Measurements from ENCODE around the gene ANTXR1. TPM values are rescaled to one million over a fixed set of nuclear protein-coding genes. Genes with fewer than 3 reads are reported as not detected.

Gene ANTXR1
- total and polyA plus RNA-seq, 2 experiments from 2014 or later, result 24.0 to 36.0 TPM

DNA sequence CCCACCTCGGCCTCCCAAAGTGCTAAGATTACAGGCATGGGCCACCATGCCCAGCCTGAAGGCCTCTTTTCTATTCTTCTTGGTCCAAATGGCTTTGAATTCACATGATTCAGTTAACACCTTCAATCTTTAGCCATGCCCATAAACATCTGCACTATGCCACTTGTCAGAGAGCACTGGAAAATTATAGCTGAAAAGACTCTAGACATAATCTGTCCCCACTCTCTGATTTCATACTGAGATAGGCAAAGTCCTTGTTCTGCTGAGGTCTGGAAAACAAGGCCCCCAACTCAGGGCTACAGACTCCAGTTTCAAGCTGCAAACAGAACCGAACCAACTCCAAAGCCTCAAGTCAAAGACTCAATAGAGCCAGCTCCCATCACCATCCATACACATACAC lies 170.7 kb downstream of the ANTXR1 start:
- TF ChIP-seq, protein P1, sequence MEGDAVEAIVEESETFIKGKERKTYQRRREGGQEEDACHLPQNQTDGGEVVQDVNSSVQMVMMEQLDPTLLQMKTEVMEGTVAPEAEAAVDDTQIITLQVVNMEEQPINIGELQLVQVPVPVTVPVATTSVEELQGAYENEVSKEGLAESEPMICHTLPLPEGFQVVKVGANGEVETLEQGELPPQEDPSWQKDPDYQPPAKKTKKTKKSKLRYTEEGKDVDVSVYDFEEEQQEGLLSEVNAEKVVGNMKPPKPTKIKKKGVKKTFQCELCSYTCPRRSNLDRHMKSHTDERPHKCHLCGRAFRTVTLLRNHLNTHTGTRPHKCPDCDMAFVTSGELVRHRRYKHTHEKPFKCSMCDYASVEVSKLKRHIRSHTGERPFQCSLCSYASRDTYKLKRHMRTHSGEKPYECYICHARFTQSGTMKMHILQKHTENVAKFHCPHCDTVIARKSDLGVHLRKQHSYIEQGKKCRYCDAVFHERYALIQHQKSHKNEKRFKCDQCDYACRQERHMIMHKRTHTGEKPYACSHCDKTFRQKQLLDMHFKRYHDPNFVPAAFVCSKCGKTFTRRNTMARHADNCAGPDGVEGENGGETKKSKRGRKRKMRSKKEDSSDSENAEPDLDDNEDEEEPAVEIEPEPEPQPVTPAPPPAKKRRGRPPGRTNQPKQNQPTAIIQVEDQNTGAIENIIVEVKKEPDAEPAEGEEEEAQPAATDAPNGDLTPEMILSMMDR (IDR thresholded peaks at IDR 0.05; ENCODE audit: low read depth, low read length), result no peak
- no peak overlapping the region for H3K27ac ChIP-seq
- H3K27me3 ChIP-seq, result no peaks in the 10 kb centered on the region
- H3K4me1 ChIP-seq (ENCODE audit: low read depth), result peaks cover 12% of the 10 kb centered on the region
- H3K4me3 ChIP-seq, result no peak overlapping the region
- H3K9me3 ChIP-seq (ENCODE audit: low read depth), result no peaks in the 10 kb centered on the region
- DNase-seq (ENCODE audit: low read depth in 1 of 2, low spot score in 1 of 2), result no peak
- peaks cover 9% of the 10 kb centered on the region for H3K36me3 ChIP-seq

DNA sequence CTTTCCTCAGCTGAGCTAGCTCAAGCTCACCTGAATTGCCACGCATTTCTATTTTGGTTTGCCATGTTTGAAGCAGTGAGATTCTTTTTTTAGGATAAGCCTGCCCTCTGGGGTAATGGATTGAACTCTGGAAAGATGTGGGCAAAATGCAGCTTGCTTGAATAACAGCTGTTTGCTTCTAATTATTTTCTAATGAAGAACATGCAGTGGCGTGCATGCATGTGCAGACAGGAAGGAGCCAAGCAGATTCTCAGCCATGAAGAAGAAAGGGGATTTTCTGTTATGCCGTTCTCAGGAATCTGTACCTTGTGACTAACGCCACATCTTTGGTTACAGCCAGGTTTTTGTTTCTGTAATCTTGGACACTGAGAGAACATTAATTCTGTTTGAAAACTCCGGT lies 171.2 kb downstream of the ANTXR1 start:
- no peak for DNase-seq (ENCODE audit: low read depth in 1 of 2, low spot score in 1 of 2)
- Histone ChIP-seq H3K27me3 (no peaks in the 10 kb centered on the region), H3K36me3 (peaks cover 9% of the 10 kb centered on the region), H3K9me3 (ENCODE audit: low read depth) (no peaks in the 10 kb centered on the region), H3K27ac (no peak overlapping the region), H3K4me1 (ENCODE audit: low read depth) (peaks cover 14% of the 10 kb centered on the region), H3K4me3 (no peak overlapping the region)
- TF ChIP-seq, protein P1 (IDR thresholded peaks at IDR 0.05; ENCODE audit: low read depth, low read length), result no peak

DNA sequence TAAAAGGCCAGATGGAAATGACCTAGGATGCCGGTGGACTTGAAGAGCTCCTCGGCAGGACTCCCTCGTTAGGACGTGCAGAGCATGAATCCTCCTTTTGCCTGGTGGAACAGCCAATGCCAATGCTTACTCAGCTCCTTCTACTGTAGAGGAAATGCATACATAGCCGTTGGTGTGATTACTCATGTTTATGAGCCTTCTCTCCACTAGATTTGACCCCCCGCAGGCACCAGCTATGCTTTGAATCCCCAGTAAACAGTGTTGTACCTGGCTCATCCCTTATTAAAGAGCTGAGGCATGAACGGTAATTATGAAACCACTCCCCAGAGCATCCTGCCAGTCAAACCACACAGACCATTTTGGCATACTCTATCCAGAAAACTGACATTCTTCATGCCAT lies 172.8 kb downstream of the ANTXR1 start:
- no peaks in the 10 kb centered on the region for H3K9me3 ChIP-seq (ENCODE audit: low read depth)
- peaks cover 10% of the 10 kb centered on the region for H3K4me1 ChIP-seq (ENCODE audit: low read depth)
- H3K36me3 ChIP-seq, result peaks cover 9% of the 10 kb centered on the region
- no peak for DNase-seq (ENCODE audit: low read depth in 1 of 2, low spot score in 1 of 2)
- H3K27me3 ChIP-seq, result no peaks in the 10 kb centered on the region
- no peak overlapping the region for H3K4me3 ChIP-seq
- TF ChIP-seq, protein P1 (IDR thresholded peaks at IDR 0.05; ENCODE audit: low read depth, low read length), result no peak
- H3K27ac ChIP-seq, result no peak overlapping the region

DNA sequence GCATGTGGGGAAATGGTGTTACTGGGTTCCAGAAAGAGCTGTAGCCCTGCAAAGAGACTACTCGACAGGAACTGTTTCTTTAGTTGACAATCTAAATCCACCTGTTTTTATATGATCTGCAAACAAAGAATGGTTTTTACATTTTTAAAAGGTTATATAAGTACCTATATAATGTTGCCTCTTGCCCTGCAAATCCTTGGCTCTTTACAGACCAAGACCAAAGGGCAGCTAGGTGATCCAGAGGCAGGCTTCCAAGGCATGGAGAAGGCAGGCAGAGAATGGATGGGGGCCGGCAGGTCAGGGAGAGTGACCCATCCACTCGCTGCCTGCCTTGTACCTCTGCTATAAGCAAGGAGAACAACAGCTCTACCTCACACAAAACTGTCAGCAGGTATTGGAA lies 173.6 kb downstream of the ANTXR1 start:
- H3K36me3 ChIP-seq, result peaks cover 9% of the 10 kb centered on the region

DNA sequence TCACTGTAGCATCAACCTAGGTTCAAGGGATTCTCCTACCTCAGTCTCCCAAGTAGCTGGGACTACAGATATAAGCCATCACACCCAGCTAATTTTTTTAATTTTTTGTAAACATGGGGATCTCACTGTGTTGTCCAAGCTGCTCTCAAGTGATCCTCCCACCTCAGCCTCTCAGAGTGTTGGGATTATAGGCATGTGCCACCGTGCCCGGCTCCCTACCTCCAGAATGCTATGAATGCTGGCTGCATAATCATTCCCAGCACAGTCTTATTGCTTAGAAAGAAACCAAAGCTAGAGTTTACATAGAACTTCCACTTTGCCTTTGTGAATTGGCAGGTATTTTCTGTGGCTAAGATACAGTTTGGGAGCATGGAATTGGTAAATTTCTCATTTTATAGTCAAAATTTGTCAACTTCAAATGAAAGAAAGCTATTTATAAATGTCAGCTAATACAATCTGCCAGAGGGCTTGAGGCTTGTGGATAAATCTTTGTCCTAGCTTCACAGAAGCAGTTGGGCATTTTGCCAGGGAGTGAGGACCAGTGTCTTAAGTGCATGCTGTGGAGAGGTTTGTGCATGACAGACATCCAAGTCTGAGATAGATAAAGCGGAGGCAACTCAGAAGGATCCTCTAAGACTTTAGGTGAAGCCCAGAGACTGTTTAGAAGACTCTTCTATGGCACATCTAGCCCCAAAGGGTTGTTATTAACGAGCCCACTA lies 175.4 kb downstream of the ANTXR1 start:
- Histone ChIP-seq H3K36me3 (peaks cover 10% of the 10 kb centered on the region), H3K9me3 (ENCODE audit: low read depth) (no peaks in the 10 kb centered on the region), H3K4me1 (ENCODE audit: low read depth) (peaks cover 8% of the 10 kb centered on the region), H3K27ac (no peak overlapping the region), H3K27me3 (no peaks in the 10 kb centered on the region), H3K4me3 (no peak overlapping the region)
- DNase-seq (ENCODE audit: low read depth in 1 of 2, low spot score in 1 of 2), result peak in 1 of 2 donors; percentile 66
- TF ChIP-seq, protein P1 (IDR thresholded peaks at IDR 0.05; ENCODE audit: low read depth, low read length), result no peak

More for the DNA sequence above, 173.6 kb downstream of the ANTXR1 start:
- TF ChIP-seq, protein P1 (IDR thresholded peaks at IDR 0.05; ENCODE audit: low read depth, low read length), result no peak
- no peaks in the 10 kb centered on the region for H3K27me3 ChIP-seq
- peaks cover 8% of the 10 kb centered on the region for H3K4me1 ChIP-seq (ENCODE audit: low read depth)
- DNase-seq (ENCODE audit: low read depth in 1 of 2, low spot score in 1 of 2), result no peak
- no peaks in the 10 kb centered on the region for H3K9me3 ChIP-seq (ENCODE audit: low read depth)
- H3K27ac ChIP-seq, result no peak overlapping the region
- no peak overlapping the region for H3K4me3 ChIP-seq
